WI38 (cell line): ENCODE measurements around the gene CHCHD1.
"Not testable (repeated sequence)": the region's sequence is repeated elsewhere in the genome, so short reads cannot be mapped to it uniquely, and the experiment has no call there.

ENCODE experiments used
- H3K4me3 ChIP-seq: 2 replicates; pipeline ENCODE4 v1.5.1; 2011; ENCODE audit warnings: low read depth, mild to moderate bottlenecking, control low read depth, low read length
- CTCF ChIP-seq: IDR thresholded peaks from 2 replicates; pipeline ENCODE4 v1.5.1; 2012; ENCODE audit warnings: low read depth, mild to moderate bottlenecking, control low read depth, low read length

Gene CHCHD1

GRCh38 chr10:73788864-73789658, 7.2 kb downstream of the CHCHD1 start:
- H3K4me3 ChIP-seq: no peak overlapping the region
- no peak for TF ChIP-seq CTCF

- H3K4me3 ChIP-seq: no peak overlapping the region
- no peak for TF ChIP-seq CTCF
Observed at GRCh38 chr10:73789659-73790055, 7.8 kb downstream of the CHCHD1 start.

- TF ChIP-seq CTCF: no peak
- no peak overlapping the region for H3K4me3 ChIP-seq
Observed at GRCh38 chr10:73790886-73791625, 9.2 kb downstream of the CHCHD1 start.

GRCh38 chr10:73791871-73792400, 10.1 kb downstream of the CHCHD1 start:
- H3K4me3 ChIP-seq: no peak overlapping the region
- no peak for TF ChIP-seq CTCF

GRCh38 chr10:73793456-73793855, 11.6 kb downstream of the CHCHD1 start:
- TF ChIP-seq CTCF: no peak
- no peak overlapping the region for H3K4me3 ChIP-seq

- H3K4me3 ChIP-seq: not testable (repeated sequence)
Observed at GRCh38 chr10:73795491-73795890, 13.6 kb downstream of the CHCHD1 start.

GRCh38 chr10:73796035-73796434, 14.2 kb downstream of the CHCHD1 start:
- not testable (repeated sequence) for H3K4me3 ChIP-seq

GRCh38 chr10:73796766-73797165, 14.9 kb downstream of the CHCHD1 start:
- no peak overlapping the region for H3K4me3 ChIP-seq
- no peak for TF ChIP-seq CTCF
